GM18951 (cell line): ENCODE results near the gene SPR.

Experiments
- POLR2A ChIP-seq: IDR thresholded peaks from 4 replicates; pipeline ENCODE4 v1.6.1; 2011; ENCODE audit warnings: mild to moderate bottlenecking; ENCODE audit not compliant: insufficient read length, insufficient read depth; ENCODE audit errors: extremely low read depth
- in situ Hi-C: fragments of 300-500 bp; cut with MboI; formaldehyde crosslinking; loops from one replicate; pipeline ENCODE4 v1.12.0; 2022; ENCODE audit warnings: low sequenced_read_pairs, mixed read lengths, inconsistent platforms; ENCODE audit not compliant: unreplicated experiment

The SPR gene

GRCh38 chr2:72887032-72887739 lies at the start of gene SPR:
Gene SPR, plus strand, starts transcription at chr2:72887408. Its CDS starts 25 bp downstream, at chr2:72887433.
- no peak for TF ChIP-seq POLR2A
- in situ Hi-C loops, result no loop called here

GRCh38 chr2:72840066-72840465 lies 47.1 kb upstream of the SPR start:
- in situ Hi-C loops, result no loop called here
- no peak for TF ChIP-seq POLR2A

- TF ChIP-seq POLR2A, result no peak
- in situ Hi-C loops, result no loop called here
Measured at GRCh38 chr2:72841462-72842125, 45.6 kb upstream of the SPR start.

- in situ Hi-C loops, result no loop called here
- no peak for TF ChIP-seq POLR2A
Measured at GRCh38 chr2:72843301-72843700, 43.9 kb upstream of the SPR start.

- in situ Hi-C loops, result no loop called here
- no peak for TF ChIP-seq POLR2A
Measured at GRCh38 chr2:72846171-72847095, 40.8 kb upstream of the SPR start.

GRCh38 chr2:72847534-72848315 lies 39.5 kb upstream of the SPR start:
- no peak for TF ChIP-seq POLR2A
- in situ Hi-C loops, result no loop called here

GRCh38 chr2:72848436-72849137 lies 38.6 kb upstream of the SPR start:
- in situ Hi-C loops, result no loop called here
- no peak for TF ChIP-seq POLR2A

GRCh38 chr2:72849138-72849462 lies 38.1 kb upstream of the SPR start:
- no peak for TF ChIP-seq POLR2A
- in situ Hi-C loops, result no loop called here

- in situ Hi-C loops, result no loop called here
Measured at GRCh38 chr2:72851333-72851732, 35.9 kb upstream of the SPR start.

GRCh38 chr2:72859831-72860262 lies 27.4 kb upstream of the SPR start:
- in situ Hi-C loops, result loop anchor here (5.0 kb wide), 1 partner anchor 83 kb away; no protein-coding TSS in a partner anchor
- TF ChIP-seq POLR2A, result no peak

More at GRCh38 chr2:72851333-72851732, 35.9 kb upstream of the SPR start:
- no peak for TF ChIP-seq POLR2A

GRCh38 chr2:72862239-72862988 lies 24.8 kb upstream of the SPR start:
- in situ Hi-C loops, result no loop called here

More at GRCh38 chr2:72862239-72862988, 24.8 kb upstream of the SPR start:
- no peak for TF ChIP-seq POLR2A
